Measurements from ENCODE around the gene NFATC3. TPM values are rescaled to one million over a fixed set of nuclear protein-coding genes. Genes with fewer than 3 reads are reported as not detected.

Gene NFATC3
- total RNA-seq, 1 experiment from 2014 or later, result 33.0 TPM

GRCh38 chr16:68087688-68088087 lies 2.5 kb downstream of the NFATC3 start:
- TF ChIP-seq, protein P1, sequence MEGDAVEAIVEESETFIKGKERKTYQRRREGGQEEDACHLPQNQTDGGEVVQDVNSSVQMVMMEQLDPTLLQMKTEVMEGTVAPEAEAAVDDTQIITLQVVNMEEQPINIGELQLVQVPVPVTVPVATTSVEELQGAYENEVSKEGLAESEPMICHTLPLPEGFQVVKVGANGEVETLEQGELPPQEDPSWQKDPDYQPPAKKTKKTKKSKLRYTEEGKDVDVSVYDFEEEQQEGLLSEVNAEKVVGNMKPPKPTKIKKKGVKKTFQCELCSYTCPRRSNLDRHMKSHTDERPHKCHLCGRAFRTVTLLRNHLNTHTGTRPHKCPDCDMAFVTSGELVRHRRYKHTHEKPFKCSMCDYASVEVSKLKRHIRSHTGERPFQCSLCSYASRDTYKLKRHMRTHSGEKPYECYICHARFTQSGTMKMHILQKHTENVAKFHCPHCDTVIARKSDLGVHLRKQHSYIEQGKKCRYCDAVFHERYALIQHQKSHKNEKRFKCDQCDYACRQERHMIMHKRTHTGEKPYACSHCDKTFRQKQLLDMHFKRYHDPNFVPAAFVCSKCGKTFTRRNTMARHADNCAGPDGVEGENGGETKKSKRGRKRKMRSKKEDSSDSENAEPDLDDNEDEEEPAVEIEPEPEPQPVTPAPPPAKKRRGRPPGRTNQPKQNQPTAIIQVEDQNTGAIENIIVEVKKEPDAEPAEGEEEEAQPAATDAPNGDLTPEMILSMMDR (conservative IDR thresholded peaks at IDR 0.05), result no peak
- peaks cover 0 to 3% of the 10 kb centered on the region in 2 experiments; a peak in 1 of 5 replicates for H3K9me3 Mint-ChIP-seq
- H3K79me1 ChIP-seq (ENCODE audit: insufficient read depth, low read depth, low read length, poor library complexity, severe bottlenecking), result peaks cover 4% of the 10 kb centered on the region
- H2BK5ac ChIP-seq (ENCODE audit: insufficient read length, low read length), result no peak overlapping the region
- H3K27me3 Mint-ChIP-seq (ENCODE audit: low read depth), result no peaks in the 10 kb centered on the region; the same call in 1 of the 2 replicates
- H3K23me2 ChIP-seq (ENCODE audit: insufficient read length, low read depth, low read length, poor library complexity, severe bottlenecking), result peaks cover 12% of the 10 kb centered on the region
- peaks cover 15% of the 10 kb centered on the region; the same call in 1 of the 2 replicates for H3K79me2 ChIP-seq (ENCODE audit: insufficient read depth, low read length)
- H3K4me2 ChIP-seq (ENCODE audit: insufficient read depth, insufficient read length, low read length), result no peak overlapping the region
- H2BK12ac ChIP-seq (ENCODE audit: insufficient read length, low read depth, low read length), result no peak overlapping the region
- H3K9ac ChIP-seq (ENCODE audit: extremely low read depth, insufficient read length, low read length), result no peak overlapping the region
- no peak overlapping the region for H3T11ph ChIP-seq (ENCODE audit: low read length)
- peaks cover 3% of the 10 kb centered on the region; the same call in 1 of the 2 replicates for H3K4me1 ChIP-seq (ENCODE audit: insufficient read depth, low read length)
- no peak overlapping the region for H4K8ac ChIP-seq (replicated peaks; ENCODE audit: insufficient read length, low read depth, low read length)
- H3K27me3 ChIP-seq (ENCODE audit: insufficient read depth, low read length), result no peaks in the 10 kb centered on the region
- H3K27ac ChIP-seq (ENCODE audit: insufficient read length, low read depth, low read length), result no peak overlapping the region
- H3K23ac ChIP-seq (ENCODE audit: insufficient read length, low read depth, low read length), result no peak overlapping the region
- H3K4me1 Mint-ChIP-seq, result peaks cover 30 to 34% of the 10 kb centered on the region in 2 experiments
- H3K56ac ChIP-seq (ENCODE audit: insufficient read length, low read depth, low read length), result no peak overlapping the region
- H3K9me3 ChIP-seq (ENCODE audit: control insufficient read depth, low read depth, low read length), result no peaks in the 10 kb centered on the region
- DNase-seq, result no peak
- H2AFZ ChIP-seq (ENCODE audit: low read length), result no peak overlapping the region
- no peak overlapping the region for H2BK15ac ChIP-seq (ENCODE audit: low read depth, low read length)
- H2AK5ac ChIP-seq (ENCODE audit: insufficient read length, low read length), result no peak overlapping the region
- H3K18ac ChIP-seq (ENCODE audit: insufficient read length, low read depth, low read length), result no peak overlapping the region
- no peak overlapping the region for H3K27ac Mint-ChIP-seq
- no peak overlapping the region for H4K5ac ChIP-seq (ENCODE audit: insufficient read length, low read depth, low read length)
- H4K20me1 ChIP-seq (ENCODE audit: control insufficient read depth, insufficient read depth, insufficient read length), result no peaks in the 10 kb centered on the region
- H2BK20ac ChIP-seq (ENCODE audit: low read depth, low read length, poor library complexity, severe bottlenecking), result no peak overlapping the region
- no peak overlapping the region for H3K4ac ChIP-seq (ENCODE audit: low read depth, low read length)
- H3K4me3 Mint-ChIP-seq, result peak overlapping the region in 1 of 2 experiments; percentile 34; a peak in 2 of 5 replicates
- H2BK120ac ChIP-seq (ENCODE audit: low read depth, low read length, poor library complexity, severe bottlenecking), result no peak overlapping the region
- H4K91ac ChIP-seq (ENCODE audit: insufficient read length, low read depth, low read length), result no peak overlapping the region
- peaks cover 0 to 2% (median 0%) of the 10 kb centered on the region in 3 experiments; a peak in 1 of 7 replicates for H3K36me3 Mint-ChIP-seq (ENCODE audit: insufficient read depth in 1 of 3, low read depth in 3 of 3)
- H3K14ac ChIP-seq (ENCODE audit: insufficient read depth, low read length), result no peak overlapping the region
- no CpG with 5 or more reads among the region's 2 CpGs for WGBS (ENCODE audit: extremely low coverage, insufficient read length, low lambda C conversion rate)
